Ovary (tissue), 9 donors: Measurements from ENCODE around the gene TENM4. TPM values are rescaled to one million over a fixed set of nuclear protein-coding genes. Genes with fewer than 3 reads are reported as not detected.

Source experiments
- DNase-seq, 5 donors: peaks; one replicate each; pipeline ENCODE4 v3.0.0-alpha.2; 2019 to 2020
- H3K27ac ChIP-seq, 2 donors: fragments of 200-600 bp; one replicate each; pipeline versions ENCODE4 v1.5.1 to v1.8.0; 2019 to 2022
- H3K27me3 ChIP-seq: fragments of 200-600 bp; one replicate; pipeline ENCODE4 v1.8.0; 2022
- H3K36me3 ChIP-seq: fragments of 200-600 bp; sonication (generic); one replicate; pipeline ENCODE4 v1.5.1; 2019
- H3K4me1 ChIP-seq: one replicate; pipeline ENCODE4 v1.8.1; 2013; ENCODE audit warnings: mild to moderate bottlenecking, moderate library complexity; ENCODE audit not compliant: insufficient read depth
- H3K4me3 ChIP-seq: fragments of 200-600 bp; sonication (generic); one replicate; pipeline ENCODE4 v1.5.1; 2017
- H3K9me3 ChIP-seq, 2 donors: fragments of 200-600 bp in 1 of 2; sonication (generic) in 1 of 2; one replicate each; pipeline versions ENCODE4 v1.5.1 to v1.8.1; 2013 to 2019; ENCODE audit warnings: mild to moderate bottlenecking in 1 of 2, moderate library complexity in 1 of 2
- CTCF ChIP-seq, 3 donors: fragments of 450-650 bp in 2 of 3; fragments of 200-600 bp in 1 of 3; IDR thresholded peaks; one replicate each; pipeline versions ENCODE4 v1.5.1 to v1.8.0; 2016 to 2022; ENCODE audit warnings: antibody characterized with exemption in 3 of 3, mild to moderate bottlenecking in 1 of 3
- EP300 ChIP-seq: sonication (generic); formaldehyde crosslinking; IDR thresholded peaks from one replicate; pipeline ENCODE4 v1.6.1; 2017; ENCODE audit warnings: antibody characterized with exemption
- POLR2A ChIP-seq: fragments of 450-650 bp; IDR thresholded peaks from one replicate; pipeline ENCODE4 v1.6.1; 2017; ENCODE audit warnings: antibody characterized with exemption, mild to moderate bottlenecking, moderate library complexity
- WGBS, 3 donors: extraction: QIAGEN DNeasy Blood & Tissue Kit in 1 of 3; methylation state at CpG; one replicate each; pipeline versions ENCODE4 v1.1.5 to v1.1.7; 2013 to 2017; 5-methylcytosine and 5-hydroxymethylcytosine counted together
- intact Hi-C, 4 donors: fragments of 100-400 bp; cut with DNase I; formaldehyde crosslinking; loops; one replicate each; pipeline versions ENCODE4 v1.11.0 to v1.15.1; 2022 to 2023
- polyA plus RNA-seq, 2 donors: library from polyadenylated mRNA; stranded (reverse); fragments of 200-250 nt in 1 of 2; fragments of 350-450 nt in 1 of 2; fragmentation: Illumina TruSeq in 1 of 2; extraction: RNeasy Lipid Tissue Mini Kit (QIAGEN cat#74804) in 1 of 2; gene quantifications; one replicate each; pipeline ENCODE4 v1.2.3, GENCODE V29; 2013 to 2014
- total RNA-seq, 7 donors: library from RNA; depleted of rRNA in 2 of 7; stranded (reverse); fragments of >200 nt in 2 of 7; fragmentation: NEBNext Ultra II Directional in 3 of 7; extraction: Animal tissue kit (Norgen Biotek cat#: 25700) in 3 of 7; gene quantifications; one replicate each; pipeline versions ENCODE4 v1.1.0 to v1.2.4, GENCODE V29; 2016 to 2023
- donor health status: DM: no; HTN: no; CAD: no; lungs with moderate emphysema.
- donor health status: DM: no; HTN: no; CAD: no.
- donor health status: Bipolar disorder and iron deficiency.
- donor health status: DM: yes; HTN: yes; CAD: no.
- donor health status: DM: no; HTN: no; CAD: no.
- donor health status: DM: yes; HTN: yes; CAD: no.

The TENM4 gene
- total and polyA plus RNA-seq, 9 donors = 11.0 to 206 (median 107) TPM

DNA sequence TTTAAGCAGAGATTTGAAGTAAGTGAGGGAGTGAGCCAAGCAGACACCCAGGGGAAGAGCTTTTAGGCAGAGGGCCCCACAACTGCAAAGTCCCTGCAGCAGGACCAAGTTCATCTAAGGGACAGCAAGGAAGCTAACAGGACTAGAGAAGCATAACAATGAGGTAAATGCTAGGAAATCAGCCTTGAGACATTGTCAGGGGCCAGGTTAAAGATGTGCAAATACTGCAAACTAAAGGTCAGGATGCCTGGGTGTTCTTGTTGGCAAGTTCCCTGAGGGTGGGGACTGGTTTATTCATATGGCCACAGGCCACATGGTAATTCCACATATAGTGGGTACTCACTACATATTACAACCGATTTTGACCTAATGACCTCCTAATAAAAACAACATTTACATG is 467.0 kb downstream of the TENM4 start:
- TF ChIP-seq POLR2A (no peak), EP300 (no peak), CTCF (IDR thresholded peaks at IDR 0.05) (no peak)
- no peaks in the 10 kb centered on the region for H3K36me3 ChIP-seq
- no peak overlapping the region for H3K27ac ChIP-seq
- DNase-seq = no peak
- WGBS, 3 donors = 47 to 77% (median 55%) methylated on average over 1 of the region's 1 CpG
- no peaks in the 10 kb centered on the region for H3K4me1 ChIP-seq
- H3K9me3 ChIP-seq = no peaks in the 10 kb centered on the region
- no peak overlapping the region for H3K4me3 ChIP-seq
- H3K27me3 ChIP-seq = no peaks in the 10 kb centered on the region
- intact Hi-C loops = no loop called here

GRCh38 chr11:78972590-78972989 is 468.2 kb downstream of the TENM4 start:
- H3K27ac ChIP-seq = no peak overlapping the region
- intact Hi-C loops = no loop called here
- H3K4me1 ChIP-seq = no peaks in the 10 kb centered on the region
- no peaks in the 10 kb centered on the region for H3K9me3 ChIP-seq
- no peak for TF ChIP-seq EP300
- no peak for TF ChIP-seq POLR2A
- no peak for TF ChIP-seq CTCF (IDR thresholded peaks at IDR 0.05)
- no peak overlapping the region for H3K4me3 ChIP-seq
- H3K36me3 ChIP-seq = no peaks in the 10 kb centered on the region
- H3K27me3 ChIP-seq = no peaks in the 10 kb centered on the region
- no peak for DNase-seq

GRCh38 chr11:78972177-78972576 is 468.7 kb downstream of the TENM4 start:
- no peaks in the 10 kb centered on the region for H3K9me3 ChIP-seq
- intact Hi-C loops = no loop called here
- DNase-seq = no peak
- no peaks in the 10 kb centered on the region for H3K4me1 ChIP-seq
- WGBS, 3 donors = 86 to 92% (median 88%) methylated on average over 7 of the region's 7 CpGs
- H3K36me3 ChIP-seq = no peaks in the 10 kb centered on the region
- no peaks in the 10 kb centered on the region for H3K27me3 ChIP-seq
- H3K4me3 ChIP-seq = no peak overlapping the region
- no peak for TF ChIP-seq EP300
- no peak for TF ChIP-seq POLR2A
- TF ChIP-seq CTCF (IDR thresholded peaks at IDR 0.05) = no peak
- H3K27ac ChIP-seq = no peak overlapping the region

DNA sequence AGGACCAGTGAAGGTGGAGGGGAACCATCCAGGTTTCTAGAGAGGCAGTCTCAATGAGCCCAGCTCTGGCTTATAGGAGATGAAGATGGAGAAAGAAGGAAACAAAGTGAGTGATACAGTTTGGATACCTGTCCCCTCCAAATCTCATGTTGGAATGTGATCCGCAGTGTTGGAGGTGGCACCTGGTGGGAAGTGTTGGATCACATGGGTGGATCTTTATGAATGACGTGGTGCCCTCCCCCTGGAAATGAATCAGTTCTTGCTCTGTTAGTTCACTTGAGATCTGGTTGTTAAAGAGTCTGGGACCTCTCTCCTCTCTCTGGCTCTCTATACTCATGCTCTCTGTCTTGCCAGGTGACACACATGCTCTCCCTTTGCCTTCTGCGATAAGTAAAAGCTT is 473.0 kb downstream of the TENM4 start:
- no peak overlapping the region for H3K4me3 ChIP-seq
- no peaks in the 10 kb centered on the region for H3K4me1 ChIP-seq
- intact Hi-C loops = no loop called here
- TF ChIP-seq EP300 (no peak), CTCF (IDR thresholded peaks at IDR 0.05) (no peak), POLR2A (no peak)
- H3K27ac ChIP-seq = no peak overlapping the region
- WGBS, 3 donors = 93 to 96% (median 93%) methylated on average over 3 of the region's 3 CpGs
- H3K9me3 ChIP-seq = no peaks in the 10 kb centered on the region
- H3K36me3 ChIP-seq = no peaks in the 10 kb centered on the region
- no peak for DNase-seq
- H3K27me3 ChIP-seq = no peaks in the 10 kb centered on the region

- intact Hi-C loops = no loop called here
- no peak overlapping the region for H3K27ac ChIP-seq
- no peaks in the 10 kb centered on the region for H3K36me3 ChIP-seq
- no peaks in the 10 kb centered on the region for H3K9me3 ChIP-seq
- H3K27me3 ChIP-seq = no peaks in the 10 kb centered on the region
- H3K4me1 ChIP-seq = no peaks in the 10 kb centered on the region
- WGBS, 3 donors = 84 to 95% (median 93%) methylated on average over 8 of the region's 8 CpGs
- DNase-seq = no peak
- TF ChIP-seq EP300 (no peak), POLR2A (no peak), CTCF (IDR thresholded peaks at IDR 0.05) (no peak)
- no peak overlapping the region for H3K4me3 ChIP-seq
These were observed 475.4 kb downstream of the TENM4 start for GRCh38 chr11:78965432-78965831.
